ENCODE results near the gene PROCR. TPM values are rescaled to one million over a fixed set of nuclear protein-coding genes. Genes with fewer than 3 reads are reported as not detected.

PROCR gene
- polyA plus RNA-seq, 3 donors: 0.43 to 1.1 (median 0.90) TPM

GRCh38 chr20:35196313-35196712 lies 24.4 kb downstream of the PROCR start:
- Histone ChIP-seq H4K20me1 (ENCODE audit: insufficient read depth, low read length) (no peaks in the 10 kb centered on the region), H3K9me3 (replicated peaks in 1 of 2; ENCODE audit: control insufficient read depth in 1 of 2, insufficient read depth in 1 of 2, low read length in 2 of 2) (peaks cover 25 to 32% of the 10 kb centered on the region in 2 donors), H3K4me2 (replicated peaks; ENCODE audit: extremely low read depth, low read length, poor library complexity, severe bottlenecking) (no peak overlapping the region), H3K4me1 (ENCODE audit: control insufficient read depth in 1 of 2, insufficient read depth in 2 of 2, low read length in 2 of 2) (no peaks in the 10 kb centered on the region), H3K27ac (ENCODE audit: low read depth in 1 of 2, low read length in 2 of 2) (no peak overlapping the region), H3K4me3 (replicated peaks in 1 of 3; ENCODE audit: low read depth in 2 of 3, low read length in 3 of 3) (no peak overlapping the region), H3K79me2 (ENCODE audit: insufficient read depth, low read length) (no peaks in the 10 kb centered on the region), H3K9ac (ENCODE audit: insufficient read depth, low read length, poor library complexity, severe bottlenecking) (no peak overlapping the region), H3K36me3 (replicated peaks in 1 of 2; ENCODE audit: control insufficient read depth in 1 of 2, insufficient read depth in 2 of 2, low read length in 2 of 2) (no peaks in the 10 kb centered on the region), H3K27me3 (ENCODE audit: control insufficient read depth in 2 of 2, insufficient read depth in 2 of 2, low read length in 2 of 2) (no peaks in the 10 kb centered on the region), H2AFZ (ENCODE audit: insufficient read depth, low read depth, low read length, poor library complexity, severe bottlenecking) (no peak overlapping the region)
- intact Hi-C loops (cut with micrococcal nuclease): no loop called here
- peaks cover 9 to 48% (median 40%) of the 10 kb centered on the region in 7 donors for H3K9me3 Mint-ChIP-seq
- H3K4me3 Mint-ChIP-seq: no peak overlapping the region
- H3K27ac Mint-ChIP-seq: no peak overlapping the region
- DNase-seq: no peak
- peaks cover 0 to 2% (median 0%) of the 10 kb centered on the region in 3 donors for H3K27me3 Mint-ChIP-seq (ENCODE audit: low read depth in 3 of 3)
- H3K4me1 Mint-ChIP-seq: no peaks in the 10 kb centered on the region
- H3K36me3 Mint-ChIP-seq: peaks cover 5 to 6% of the 10 kb centered on the region in 2 donors
- no peak for TF ChIP-seq CTCF (IDR thresholded peaks at IDR 0.05)

- Histone ChIP-seq H3K4me2 (replicated peaks; ENCODE audit: extremely low read depth, low read length, poor library complexity, severe bottlenecking) (no peak overlapping the region), H3K4me3 (replicated peaks in 1 of 3; ENCODE audit: low read depth in 2 of 3, low read length in 3 of 3) (no peak overlapping the region), H4K20me1 (ENCODE audit: insufficient read depth, low read length) (no peaks in the 10 kb centered on the region), H3K27me3 (ENCODE audit: control insufficient read depth in 2 of 2, insufficient read depth in 2 of 2, low read length in 2 of 2) (no peaks in the 10 kb centered on the region), H2AFZ (ENCODE audit: insufficient read depth, low read depth, low read length, poor library complexity, severe bottlenecking) (no peak overlapping the region), H3K9ac (ENCODE audit: insufficient read depth, low read length, poor library complexity, severe bottlenecking) (no peak overlapping the region), H3K79me2 (ENCODE audit: insufficient read depth, low read length) (no peaks in the 10 kb centered on the region), H3K4me1 (ENCODE audit: control insufficient read depth in 1 of 2, insufficient read depth in 2 of 2, low read length in 2 of 2) (no peaks in the 10 kb centered on the region), H3K27ac (ENCODE audit: low read depth in 1 of 2, low read length in 2 of 2) (no peak overlapping the region), H3K9me3 (replicated peaks in 1 of 2; ENCODE audit: control insufficient read depth in 1 of 2, insufficient read depth in 1 of 2, low read length in 2 of 2) (peaks cover 25 to 32% of the 10 kb centered on the region in 2 donors), H3K36me3 (replicated peaks in 1 of 2; ENCODE audit: control insufficient read depth in 1 of 2, insufficient read depth in 2 of 2, low read length in 2 of 2) (no peaks in the 10 kb centered on the region)
- Mint-ChIP-seq H3K4me1 (no peaks in the 10 kb centered on the region), H3K4me3 (no peak overlapping the region), H3K36me3 (peaks cover 2 to 8% of the 10 kb centered on the region in 2 donors), H3K27me3 (ENCODE audit: low read depth in 3 of 3) (peaks cover 0 to 4% (median 0%) of the 10 kb centered on the region in 3 donors), H3K27ac (no peak overlapping the region), H3K9me3 (peaks cover 9 to 48% (median 45%) of the 10 kb centered on the region in 7 donors)
- no peak for TF ChIP-seq CTCF (IDR thresholded peaks at IDR 0.05)
- no peak for DNase-seq
- intact Hi-C loops (cut with micrococcal nuclease): no loop called here
Measured at GRCh38 chr20:35199740-35200139, 27.9 kb downstream of the PROCR start.

Data from CD14-positive monocyte (primary cell).